Skeletal muscle tissue (tissue), 4 donors: ENCODE measurements around the gene BATF2. TPM values are rescaled to one million over a fixed set of nuclear protein-coding genes. Genes with fewer than 3 reads are reported as not detected.

ENCODE experiments used
- H3K27ac ChIP-seq: one replicate; pipeline ENCODE4 v1.7.0; 2013; ENCODE audit warnings: mild to moderate bottlenecking, low read depth, low read length, inconsistent platforms
- H3K27me3 ChIP-seq, 3 donors: one replicate each; pipeline ENCODE4 v1.7.0; 2013; ENCODE audit warnings: low read length in 3 of 3; ENCODE audit not compliant: control insufficient read depth in 3 of 3, insufficient read depth in 3 of 3
- H3K36me3 ChIP-seq, 3 donors: one replicate each; pipeline ENCODE4 v1.7.0; 2013; ENCODE audit warnings: low read length in 3 of 3; ENCODE audit not compliant: control insufficient read depth in 3 of 3, insufficient read depth in 3 of 3
- H3K4me1 ChIP-seq, 3 donors: one replicate each; pipeline ENCODE4 v1.7.0; 2013; ENCODE audit warnings: low read length in 3 of 3, mild to moderate bottlenecking in 3 of 3; ENCODE audit not compliant: control insufficient read depth in 3 of 3, insufficient read depth in 3 of 3
- H3K4me3 ChIP-seq, 3 donors: one replicate each; pipeline ENCODE4 v1.7.0; 2013; ENCODE audit warnings: low read length in 3 of 3
- H3K9ac ChIP-seq, 3 donors: one replicate each; pipeline ENCODE4 v1.7.0; 2013; ENCODE audit warnings: low read length in 3 of 3, mild to moderate bottlenecking in 3 of 3, moderate library complexity in 2 of 3, low read depth in 1 of 3
- H3K9me3 ChIP-seq, 3 donors: one replicate each; pipeline ENCODE4 v1.7.0; 2013; ENCODE audit warnings: low read length in 3 of 3; ENCODE audit not compliant: control insufficient read depth in 3 of 3
- total RNA-seq: library from RNA; depleted of rRNA; stranded (reverse); fragments of >200 nt; gene quantifications from one replicate; pipeline ENCODE4 v1.2.3, GENCODE V29; 2014
- donor health status: Osteomylitis.

Gene BATF2
- total RNA-seq, 1 donor from 2014 or later, result 0.52 TPM

DNA sequence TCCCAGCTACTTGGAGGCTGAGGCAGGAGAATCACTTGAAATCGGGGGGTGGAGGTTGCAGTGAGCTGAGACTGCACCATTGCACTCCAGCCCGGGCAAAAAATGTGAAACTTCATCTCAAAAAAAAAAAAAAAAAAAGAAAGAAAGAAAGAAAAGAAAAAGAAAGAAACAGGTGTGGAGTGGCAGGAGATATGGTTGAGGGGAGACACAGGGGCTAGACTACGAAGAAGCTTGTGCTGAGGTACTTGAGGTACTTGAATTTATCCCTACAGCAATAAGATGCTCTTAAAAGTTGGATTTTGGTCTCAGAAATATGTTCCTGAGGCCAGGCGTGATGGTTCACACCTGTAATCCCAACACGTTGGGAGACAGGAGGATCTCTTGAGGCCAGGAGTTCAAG lies 22.6 kb downstream of the BATF2 start:
- H3K27me3 ChIP-seq, result peaks cover 0 to 4% (median 0%) of the 10 kb centered on the region in 3 donors
- peaks cover 9 to 10% (median 9%) of the 10 kb centered on the region in 3 donors for H3K4me1 ChIP-seq
- no peaks in the 10 kb centered on the region for H3K36me3 ChIP-seq
- no peak overlapping the region for H3K27ac ChIP-seq
- H3K9ac ChIP-seq, result no peak overlapping the region
- H3K9me3 ChIP-seq, result no peaks in the 10 kb centered on the region
- H3K4me3 ChIP-seq, result no peak overlapping the region

DNA sequence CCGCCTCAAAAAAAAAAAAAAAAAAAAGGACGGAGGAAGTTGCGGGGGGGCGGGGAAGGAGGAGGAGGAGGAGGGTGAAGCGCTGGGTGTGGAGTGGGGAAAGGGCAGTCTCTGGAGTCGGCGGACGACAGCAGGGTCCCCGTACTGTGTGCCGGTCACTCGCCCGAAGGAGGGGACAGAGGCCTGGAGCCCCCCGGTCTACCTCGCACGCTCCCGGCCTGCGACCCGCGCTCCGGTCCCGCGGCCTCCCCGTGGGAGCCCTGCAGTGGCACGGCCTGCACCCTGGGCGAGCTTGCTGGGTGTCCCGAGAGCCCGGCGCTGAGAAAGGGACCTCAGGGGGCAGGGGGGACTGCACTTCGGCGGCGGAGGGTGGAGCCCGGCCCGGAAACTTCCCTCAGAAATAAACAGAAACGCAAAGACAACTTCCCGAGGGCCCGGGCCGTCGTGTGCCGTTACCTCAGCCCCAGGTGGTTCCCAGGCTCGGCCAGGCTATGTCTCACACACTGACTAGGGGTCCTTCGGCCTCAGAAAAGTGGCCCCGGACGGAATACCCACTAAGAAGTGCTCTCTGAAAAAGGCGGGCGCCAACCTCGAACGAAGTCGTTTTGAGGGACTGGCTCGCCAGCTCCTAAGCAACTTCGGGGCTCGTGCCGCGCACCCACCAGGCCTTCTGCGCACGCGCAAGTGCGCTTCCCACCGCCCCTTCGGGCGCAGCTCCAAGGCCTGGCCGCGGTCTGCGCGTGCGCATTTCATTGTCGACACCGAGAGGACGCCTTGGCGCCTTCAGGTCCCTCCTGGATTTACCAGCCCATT lies 25.1 kb downstream of the BATF2 start, which contains the start of gene MAJIN:
Gene MAJIN (minus strand): TSS at position 688 of the 813 bp plus-strand sequence. CDS start 12,703 bp downstream, outside the sequence.
- H3K9me3 ChIP-seq, result no peaks in the 10 kb centered on the region
- H3K4me1 ChIP-seq, result peaks cover 9 to 10% (median 9%) of the 10 kb centered on the region in 3 donors
- H3K27me3 ChIP-seq, result peaks cover 0 to 3% (median 0%) of the 10 kb centered on the region in 3 donors
- no peaks in the 10 kb centered on the region for H3K36me3 ChIP-seq
- H3K27ac ChIP-seq, result no peak within 1 kb of the TSS
- H3K4me3 ChIP-seq, result peak within 1 kb of the TSS; percentile 65 to 85 (median 77)
- H3K9ac ChIP-seq, result peak within 1 kb of the TSS in 2 of 3 donors; percentile 68 to 71

DNA sequence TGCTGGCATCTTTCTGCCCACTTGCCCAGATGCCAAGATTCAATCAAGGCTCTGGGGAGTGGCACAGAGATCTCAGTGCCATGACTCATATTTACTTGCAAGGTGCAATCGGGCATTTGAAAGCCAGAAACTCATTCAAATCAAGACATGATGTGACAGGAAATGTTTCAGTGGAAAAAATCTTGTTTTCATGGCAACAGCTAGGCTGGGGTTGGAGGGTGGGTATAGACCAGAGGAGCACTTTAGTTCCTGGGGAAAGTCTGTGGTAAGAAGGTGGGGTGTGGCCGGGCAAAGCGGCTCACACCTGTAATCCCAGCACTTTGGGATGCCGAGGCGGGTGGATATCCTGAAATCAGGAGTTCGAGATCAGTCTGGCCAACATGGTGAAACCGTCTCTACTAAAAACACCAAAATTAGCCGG lies 26.0 kb downstream of the BATF2 start:
- no peaks in the 10 kb centered on the region for H3K9me3 ChIP-seq
- H3K4me1 ChIP-seq, result peaks cover 9 to 10% (median 9%) of the 10 kb centered on the region in 3 donors
- no peak overlapping the region for H3K9ac ChIP-seq
- H3K27ac ChIP-seq, result no peak overlapping the region
- H3K36me3 ChIP-seq, result no peaks in the 10 kb centered on the region
- H3K4me3 ChIP-seq, result no peak overlapping the region
- H3K27me3 ChIP-seq, result no peaks in the 10 kb centered on the region

- no peaks in the 10 kb centered on the region for H3K9me3 ChIP-seq
- no peak overlapping the region for H3K9ac ChIP-seq
- no peaks in the 10 kb centered on the region for H3K36me3 ChIP-seq
- no peaks in the 10 kb centered on the region for H3K27me3 ChIP-seq
- peaks cover 9 to 10% (median 9%) of the 10 kb centered on the region in 3 donors for H3K4me1 ChIP-seq
- H3K4me3 ChIP-seq, result no peak overlapping the region
- no peak overlapping the region for H3K27ac ChIP-seq
These were observed 27.6 kb downstream of the BATF2 start for GRCh38 chr11:64969209-64969608.

DNA sequence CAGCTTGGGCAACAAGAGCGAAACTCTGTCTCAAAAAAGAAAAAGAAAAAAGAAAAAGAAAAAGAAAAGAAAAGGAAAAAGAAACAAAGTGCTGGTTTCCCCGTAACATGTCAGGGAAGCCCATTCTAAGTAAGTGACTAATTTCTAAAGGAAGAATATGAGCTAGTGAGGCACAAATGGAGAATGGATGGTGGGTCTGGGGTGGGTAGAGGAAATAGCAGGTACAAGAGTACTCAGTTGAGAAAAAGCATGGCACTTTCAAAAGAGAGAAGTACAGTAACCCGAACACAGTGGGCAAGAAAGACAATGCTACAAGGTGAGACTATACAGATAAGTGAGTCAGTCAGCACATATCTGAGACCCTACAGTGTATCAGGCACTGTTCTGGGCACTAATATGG lies 29.4 kb downstream of the BATF2 start:
- Histone ChIP-seq H3K4me3 (no peak overlapping the region), H3K27me3 (no peaks in the 10 kb centered on the region), H3K9me3 (no peaks in the 10 kb centered on the region), H3K27ac (no peak overlapping the region), H3K4me1 (peaks cover 8 to 10% (median 9%) of the 10 kb centered on the region in 3 donors), H3K9ac (no peak overlapping the region), H3K36me3 (no peaks in the 10 kb centered on the region)

DNA sequence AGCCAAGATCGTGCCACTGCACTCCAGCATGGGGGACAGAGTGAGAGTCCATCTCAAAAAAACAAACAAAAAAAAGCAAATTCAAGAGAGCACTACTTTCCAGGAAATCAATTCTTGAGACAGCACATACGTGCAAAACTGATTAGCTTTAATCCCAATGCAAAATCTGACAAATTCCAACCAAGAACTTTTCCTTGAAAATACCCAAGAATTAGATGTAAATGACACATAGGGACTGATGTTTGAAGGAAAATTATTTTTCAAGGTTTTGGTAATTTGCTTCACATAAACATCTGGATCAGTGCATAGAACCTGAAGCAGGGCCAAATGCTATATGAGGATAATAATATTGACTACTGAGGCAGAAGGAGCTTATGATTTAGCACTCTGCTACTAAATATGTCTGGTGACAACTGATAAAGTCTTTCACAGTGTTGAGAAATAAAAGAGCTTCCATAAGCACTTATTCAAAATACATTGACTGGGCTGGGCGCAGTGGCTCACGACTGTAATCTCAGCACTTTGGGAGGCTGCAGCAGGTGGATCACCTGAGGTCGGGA lies 33.6 kb downstream of the BATF2 start:
- no peak overlapping the region for H3K4me3 ChIP-seq
- H3K36me3 ChIP-seq, result no peaks in the 10 kb centered on the region
- no peak overlapping the region for H3K9ac ChIP-seq
- H3K27me3 ChIP-seq, result no peaks in the 10 kb centered on the region
- no peak overlapping the region for H3K27ac ChIP-seq
- H3K4me1 ChIP-seq, result no peaks in the 10 kb centered on the region
- H3K9me3 ChIP-seq, result no peaks in the 10 kb centered on the region

GRCh38 chr11:64960719-64961118 lies 36.1 kb downstream of the BATF2 start:
- Histone ChIP-seq H3K9me3 (no peaks in the 10 kb centered on the region), H3K36me3 (no peaks in the 10 kb centered on the region), H3K9ac (no peak overlapping the region), H3K27me3 (no peaks in the 10 kb centered on the region), H3K27ac (no peak overlapping the region), H3K4me1 (no peaks in the 10 kb centered on the region), H3K4me3 (no peak overlapping the region)

- Histone ChIP-seq H3K36me3 (no peaks in the 10 kb centered on the region), H3K9me3 (no peaks in the 10 kb centered on the region), H3K4me1 (no peaks in the 10 kb centered on the region), H3K27me3 (no peaks in the 10 kb centered on the region), H3K4me3 (no peak overlapping the region), H3K27ac (no peak overlapping the region), H3K9ac (no peak overlapping the region)
These were observed 37.3 kb downstream of the BATF2 start for GRCh38 chr11:64959498-64959897.

- Histone ChIP-seq H3K9me3 (no peaks in the 10 kb centered on the region), H3K9ac (no peak overlapping the region), H3K27ac (no peak overlapping the region), H3K27me3 (peaks cover 0 to 4% (median 0%) of the 10 kb centered on the region in 3 donors), H3K4me3 (no peak overlapping the region), H3K4me1 (no peaks in the 10 kb centered on the region), H3K36me3 (no peaks in the 10 kb centered on the region)
These were observed 42.6 kb downstream of the BATF2 start for GRCh38 chr11:64954201-64954600.

DNA sequence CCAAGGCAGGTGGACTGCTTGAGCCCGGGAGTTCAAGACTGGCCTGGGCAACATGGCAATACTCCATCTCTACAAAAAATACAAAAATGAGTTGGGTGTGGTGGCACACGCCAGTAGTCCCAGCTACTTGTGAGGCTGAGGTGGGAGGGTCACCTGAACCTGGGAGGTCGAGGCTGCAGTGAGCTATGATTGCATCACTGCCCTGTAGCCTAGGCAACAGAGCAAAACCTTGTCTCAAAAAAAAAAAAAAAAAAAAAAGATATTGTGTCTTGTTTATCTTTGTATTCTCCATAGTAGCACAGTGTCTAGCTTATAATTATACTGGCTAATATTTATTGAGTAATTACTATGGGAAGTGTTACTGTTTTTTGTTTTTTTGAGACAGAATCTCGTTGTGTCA lies 45.2 kb downstream of the BATF2 start:
- H3K9me3 ChIP-seq, result no peaks in the 10 kb centered on the region
- H3K36me3 ChIP-seq, result no peaks in the 10 kb centered on the region
- no peak overlapping the region for H3K9ac ChIP-seq
- H3K27ac ChIP-seq, result no peak overlapping the region
- H3K4me3 ChIP-seq, result no peak overlapping the region
- H3K4me1 ChIP-seq, result no peaks in the 10 kb centered on the region
- H3K27me3 ChIP-seq, result peaks cover 0 to 4% (median 0%) of the 10 kb centered on the region in 3 donors
